ENCODE results near the gene SCN3B. TPM values are rescaled to one million over a fixed set of nuclear protein-coding genes. Genes with fewer than 3 reads are reported as not detected.

SCN3B gene
- total and polyA plus RNA-seq, 2 of the 4 experiments (the other 2 are of a cell fraction), result under 0.01 to 0.03 TPM

DNA sequence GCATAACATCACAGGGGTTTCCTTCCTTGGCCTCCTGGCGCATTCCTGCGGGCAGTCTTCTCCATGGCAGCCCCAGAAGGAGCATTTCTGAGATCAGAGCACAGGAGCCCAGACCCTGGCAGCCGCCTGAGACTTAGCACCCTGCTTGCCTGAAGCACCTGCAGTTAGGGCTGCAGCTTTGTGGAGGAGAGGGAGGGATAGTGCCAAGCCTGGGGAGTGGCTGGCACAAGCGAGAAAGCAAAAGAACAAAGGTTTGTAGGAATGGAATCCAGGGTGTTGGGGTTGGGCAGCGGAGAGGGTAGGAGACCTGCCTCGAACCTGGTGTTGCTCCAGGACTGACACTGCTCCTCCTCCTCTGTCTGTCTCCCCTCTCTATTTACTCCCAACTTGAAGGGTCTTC, 66.9 kb downstream of the SCN3B start:
- BruUV-seq (replicated peaks), result no TSS peak

More for the DNA sequence above, 66.9 kb downstream of the SCN3B start:
- 100% methylated on average over 1 of the region's 6 CpGs; no CpG with 5 or more reads in 1 of the 2 experiments for WGBS, 2 experiments (ENCODE audit: extremely low coverage in 2 of 2, insufficient read length in 1 of 2)
- no peak overlapping the region for H4K91ac ChIP-seq (ENCODE audit: insufficient read depth, low read depth, low read length)
- ChIA-PET POLR2A (ENCODE audit: unreplicated experiment) (no interaction called here), CTCF (no interaction called here)
- no peak overlapping the region for H3K4me2 ChIP-seq (ENCODE audit: low read depth, low read length)
- H3K9ac ChIP-seq (ENCODE audit: low read depth, low read length), result no peak overlapping the region
- peaks cover 7% of the 10 kb centered on the region for H3K4me1 ChIP-seq (ENCODE audit: control insufficient read depth, insufficient read depth, low read length)
- H3K79me1 ChIP-seq (ENCODE audit: low read depth in 1 of 2, low read length in 2 of 2), result peaks cover 0 to 3% of the 10 kb centered on the region in 2 experiments; a peak in 1 of 4 replicates
- no peak overlapping the region for H2BK15ac ChIP-seq (ENCODE audit: low read depth, low read length)
- in situ Hi-C loops (cut with MboI; ENCODE audit: low sequenced_read_pairs), result no loop called here
- H3K4ac ChIP-seq (ENCODE audit: low read depth, low read length), result no peak overlapping the region
- no peak overlapping the region for H2BK20ac ChIP-seq (ENCODE audit: low read depth, low read length)
- H3K27me3 ChIP-seq (ENCODE audit: control insufficient read depth, insufficient read depth, low read length), result no peaks in the 10 kb centered on the region
- H2BK120ac ChIP-seq (ENCODE audit: low read depth, low read length), result no peak overlapping the region
- no peak overlapping the region for H3K14ac ChIP-seq (replicated peaks; ENCODE audit: low read depth, low read length)
- ATAC-seq (ENCODE audit: low read depth) (no peak), DNase-seq (no peak)
- H2AK5ac ChIP-seq (ENCODE audit: low read depth, low read length), result no peak overlapping the region
- H4K5ac ChIP-seq (ENCODE audit: low read depth, low read length), result no peak overlapping the region
- no peak overlapping the region for H3K56ac ChIP-seq (ENCODE audit: extremely low read depth, insufficient read depth, low read length)
- H3K4me3 ChIP-seq (ENCODE audit: insufficient read depth, low read depth, low read length), result no peak overlapping the region
- no peak overlapping the region for H4K8ac ChIP-seq (ENCODE audit: low read depth in 2 of 2, low read length in 2 of 2)
- TF ChIP-seq POLR2A (IDR thresholded peaks at IDR 0.05; ENCODE audit: low read depth, low read length) (no peak), FOS (IDR thresholded peaks at IDR 0.05; ENCODE audit: low read depth, low read length) (no peak), CEBPB (IDR thresholded peaks at IDR 0.05; ENCODE audit: low read depth, low read length) (no peak), RFX5 (IDR thresholded peaks at IDR 0.05; ENCODE audit: low read depth, low read length) (no peak), RAD21 (IDR thresholded peaks at IDR 0.05; ENCODE audit: low read length) (no peak), BHLHE40 (IDR thresholded peaks at IDR 0.05; ENCODE audit: low read depth, low read length) (no peak), SMC3 (IDR thresholded peaks at IDR 0.05; ENCODE audit: low read depth, low read length) (no peak), MAZ (IDR thresholded peaks at IDR 0.05; ENCODE audit: borderline replicate concordance, low read depth, low read length) (no peak)
- no peak overlapping the region for H2BK5ac ChIP-seq (ENCODE audit: low read depth, low read length, poor library complexity, severe bottlenecking)
- no peaks in the 10 kb centered on the region for H3K36me3 ChIP-seq (ENCODE audit: control insufficient read depth, insufficient read depth, low read length)
- H2AFZ ChIP-seq (replicated peaks; ENCODE audit: low read length, poor library complexity), result no peak overlapping the region
- peaks cover 10% of the 10 kb centered on the region for H3K9me1 ChIP-seq (ENCODE audit: insufficient read depth, low read length)
- no peak overlapping the region for H3K18ac ChIP-seq (ENCODE audit: low read depth, low read length)
- no peak overlapping the region for H3K23ac ChIP-seq (ENCODE audit: low read depth, low read length)
- H3K27ac ChIP-seq (ENCODE audit: insufficient read depth, low read length), result no peak overlapping the region
- no peaks in the 10 kb centered on the region for H4K20me1 ChIP-seq (ENCODE audit: insufficient read depth, low read length)
- H2AK9ac ChIP-seq (replicated peaks; ENCODE audit: low read depth, low read length, poor library complexity), result no peak overlapping the region
- dilution Hi-C loops (cut with HindIII; ENCODE audit: low sequenced_read_pairs, unreplicated experiment), result no loop called here
- intact Hi-C loops (cut with micrococcal nuclease), result no loop called here
- no peaks in the 10 kb centered on the region for H3K9me3 ChIP-seq (ENCODE audit: control insufficient read depth, insufficient read depth, low read length)
